NCI-H187 treated with DMSO at 0.1 percent for 48 hours (cell line): ENCODE measurements around the gene SAA4.
"Not testable (repeated sequence)": the region's sequence is repeated elsewhere in the genome, so short reads cannot be mapped to it uniquely, and the experiment has no call there.

ENCODE experiments used
- DNase-seq: peaks from one replicate; lab custom pipeline; 2025; lab: John Stamatoyannopoulos, UW

Gene SAA4

GRCh38 chr11:18246379-18247190 is 10.0 kb upstream of the SAA4 start:
- not testable (repeated sequence) for DNase-seq

DNA sequence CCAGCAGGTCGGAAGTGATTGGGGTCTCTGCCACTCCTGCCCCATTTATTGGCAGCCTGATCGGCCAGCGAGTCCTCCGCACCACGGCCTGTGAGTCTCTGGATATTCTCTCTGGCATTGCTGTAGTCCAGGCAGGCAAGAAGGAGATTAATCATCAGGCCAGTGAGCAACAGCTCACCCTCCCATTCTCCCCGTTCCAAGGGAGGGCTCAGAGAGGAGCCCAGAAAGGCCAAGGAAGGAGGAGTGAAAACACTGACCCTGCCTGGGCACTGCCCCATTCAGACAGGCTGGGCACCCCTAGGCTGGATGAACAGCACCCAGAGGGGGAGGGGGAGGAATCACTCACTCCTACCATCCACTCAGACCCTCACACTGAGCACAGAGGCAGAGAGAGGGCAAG is 8.8 kb upstream of the SAA4 start:
- no peak for DNase-seq

GRCh38 chr11:18243783-18244362 is 7.3 kb upstream of the SAA4 start:
- peak; percentile 36 for DNase-seq

- no peak for DNase-seq
Measured at GRCh38 chr11:18239655-18240054, 3.1 kb upstream of the SAA4 start.

DNA sequence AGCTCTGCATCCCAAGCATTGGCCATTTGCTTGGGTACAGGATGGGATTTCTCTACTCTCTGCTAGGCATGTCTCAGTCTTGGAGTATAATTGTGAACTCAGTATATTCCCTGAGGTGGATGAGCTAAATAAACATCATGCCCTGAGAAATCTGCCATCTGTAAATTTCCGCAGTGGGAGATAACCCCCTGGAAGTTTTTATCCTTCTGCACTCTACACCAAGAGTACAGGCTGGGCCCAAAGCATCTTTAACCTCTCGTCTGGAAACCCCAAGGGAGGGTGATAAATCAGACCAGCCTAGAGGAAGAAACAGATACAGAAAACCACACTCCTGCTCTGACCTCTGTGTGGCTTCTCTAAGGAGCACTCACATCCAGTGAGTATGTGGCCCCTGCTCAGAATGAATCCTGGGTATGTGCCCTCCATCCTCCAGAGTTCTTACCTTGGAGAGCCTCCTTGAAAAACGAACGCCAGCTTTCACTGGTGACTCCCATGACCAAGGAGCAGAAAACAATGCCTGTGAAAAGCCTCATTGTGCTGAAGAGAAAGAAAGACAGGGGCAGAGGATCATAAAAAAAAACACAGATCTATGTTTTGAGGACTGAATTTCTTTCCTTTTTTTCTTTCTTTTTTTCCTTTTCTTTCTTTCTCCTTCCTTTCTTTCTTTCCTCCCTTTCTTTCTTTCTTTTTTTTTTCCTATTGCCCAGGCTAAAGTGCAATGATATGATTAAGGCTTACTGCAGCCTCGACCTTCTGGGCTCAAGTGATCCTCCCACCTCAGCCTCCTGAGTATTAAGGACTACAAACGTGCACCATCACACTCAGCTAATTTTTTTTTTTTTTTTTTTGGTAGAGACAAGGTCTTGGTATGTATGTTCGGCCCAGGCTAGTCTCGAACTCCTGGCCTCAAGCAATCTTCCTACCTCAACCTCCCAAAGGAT is 938 bp downstream of the SAA4 start:
- peak; percentile 50 for DNase-seq

GRCh38 chr11:18233912-18234311 is 2.7 kb downstream of the SAA4 start:
- DNase-seq: no peak

- no peak for DNase-seq
Measured at GRCh38 chr11:18230859-18231258, 5.7 kb downstream of the SAA4 start.

DNA sequence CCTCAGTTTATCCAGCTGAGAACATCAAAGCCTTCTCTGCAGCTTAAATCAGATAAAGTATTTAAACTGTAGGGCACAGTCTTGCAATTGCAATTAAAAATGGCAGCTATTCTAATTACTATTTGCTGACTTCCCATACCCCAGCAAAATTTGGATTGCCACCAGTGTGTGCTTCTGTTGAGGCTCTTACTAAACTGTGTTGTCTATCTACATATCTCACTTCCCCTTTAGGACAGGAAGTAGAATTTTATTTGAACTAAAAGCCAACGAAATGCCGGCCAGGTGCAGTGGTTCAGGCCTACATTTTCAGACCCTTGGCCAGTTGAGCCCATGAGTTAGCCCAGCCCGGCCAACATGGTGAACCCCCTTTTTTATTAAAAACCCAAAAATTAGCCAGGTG is 7.1 kb downstream of the SAA4 start:
- no peak for DNase-seq

DNA sequence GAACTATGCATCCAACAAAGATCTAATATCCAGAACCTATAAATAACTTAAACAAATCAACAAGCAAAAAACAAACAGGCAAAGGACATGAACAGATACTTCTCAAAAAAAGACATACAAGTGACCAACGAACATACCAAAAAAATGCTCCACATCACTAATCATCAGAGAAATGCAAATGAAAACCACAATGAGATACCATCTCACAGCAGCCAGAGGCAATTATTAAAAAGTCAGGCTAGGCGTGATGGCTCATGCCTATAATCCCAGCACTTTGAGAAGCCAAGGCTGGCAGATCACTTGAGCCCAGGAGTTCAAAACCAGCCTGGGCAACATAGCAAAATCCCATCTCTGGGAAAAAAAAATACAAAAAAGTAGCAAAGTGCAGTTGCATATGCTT is 10.7 kb downstream of the SAA4 start:
- DNase-seq: no peak

- DNase-seq: no peak
Measured at GRCh38 chr11:18223591-18224387, 12.8 kb downstream of the SAA4 start.

- DNase-seq: no peak
Measured at GRCh38 chr11:18222814-18223421, 13.7 kb downstream of the SAA4 start.

- no peak for DNase-seq
Measured at GRCh38 chr11:18221274-18221876, 15.2 kb downstream of the SAA4 start.

DNA sequence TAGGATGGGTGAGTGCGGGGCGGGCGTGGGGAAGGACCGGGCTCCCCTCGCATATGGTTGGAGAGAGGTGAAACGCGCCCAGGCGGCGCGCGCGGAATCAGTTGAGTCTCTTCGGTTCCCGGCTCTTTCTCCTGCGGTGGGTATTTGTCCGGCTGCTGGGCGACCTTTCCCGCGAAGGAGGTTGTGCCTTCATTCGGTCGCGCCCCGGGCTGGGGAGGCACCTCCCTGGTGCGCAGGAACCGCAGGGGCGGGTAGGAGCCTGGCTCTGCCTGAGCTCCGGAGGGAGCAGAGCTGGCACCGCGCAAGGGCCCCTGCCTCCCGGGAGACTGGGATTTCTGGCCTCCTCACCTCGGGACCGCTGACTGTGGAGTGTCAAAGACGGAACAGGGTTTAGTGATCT is 27.5 kb downstream of the SAA4 start:
- no peak for DNase-seq

DNA sequence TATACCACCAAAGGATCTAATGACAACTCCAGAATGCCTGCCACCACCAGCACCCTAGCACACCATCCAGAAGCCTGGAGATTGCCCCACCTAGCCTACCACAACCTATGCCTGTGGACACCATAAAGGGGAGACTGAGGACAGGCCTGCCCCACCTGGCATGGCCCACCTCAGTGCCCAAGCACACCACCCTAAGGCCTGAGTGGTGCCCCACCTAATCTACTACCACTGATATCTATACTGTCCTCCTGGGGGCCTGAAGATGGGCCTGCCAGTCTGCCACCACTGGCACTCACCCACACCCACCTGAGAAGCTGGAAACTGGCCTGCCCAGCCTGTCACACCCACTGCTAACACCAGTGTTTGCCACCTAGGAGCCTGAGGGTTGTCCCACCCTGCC is 31.8 kb downstream of the SAA4 start:
- no peak for DNase-seq

DNA sequence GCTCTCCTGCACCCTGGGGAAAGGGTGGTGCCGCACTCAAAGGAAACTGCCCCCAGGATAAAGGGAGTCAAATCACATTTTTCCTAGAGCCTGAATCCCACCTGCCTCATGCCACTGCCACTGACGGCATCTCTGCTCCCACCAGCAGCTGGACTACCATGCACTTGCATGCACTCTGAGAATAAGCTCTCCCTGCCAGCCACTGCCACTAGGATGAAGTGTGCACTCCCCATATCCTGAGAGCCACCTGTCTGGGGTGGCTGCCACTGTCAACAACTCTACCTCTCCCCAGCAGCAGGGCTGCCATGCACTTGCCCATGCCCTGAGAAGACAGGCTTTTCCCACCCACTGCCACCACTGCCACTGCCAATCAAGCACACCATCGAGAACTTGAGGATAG is 32.4 kb downstream of the SAA4 start:
- DNase-seq: no peak

- no peak for DNase-seq
Measured at GRCh38 chr11:18203723-18204122, 32.9 kb downstream of the SAA4 start.

GRCh38 chr11:18197738-18198137 is 38.9 kb downstream of the SAA4 start:
- DNase-seq: not testable (repeated sequence)

- DNase-seq: no peak
Measured at GRCh38 chr11:18196532-18196931, 40.1 kb downstream of the SAA4 start.

DNA sequence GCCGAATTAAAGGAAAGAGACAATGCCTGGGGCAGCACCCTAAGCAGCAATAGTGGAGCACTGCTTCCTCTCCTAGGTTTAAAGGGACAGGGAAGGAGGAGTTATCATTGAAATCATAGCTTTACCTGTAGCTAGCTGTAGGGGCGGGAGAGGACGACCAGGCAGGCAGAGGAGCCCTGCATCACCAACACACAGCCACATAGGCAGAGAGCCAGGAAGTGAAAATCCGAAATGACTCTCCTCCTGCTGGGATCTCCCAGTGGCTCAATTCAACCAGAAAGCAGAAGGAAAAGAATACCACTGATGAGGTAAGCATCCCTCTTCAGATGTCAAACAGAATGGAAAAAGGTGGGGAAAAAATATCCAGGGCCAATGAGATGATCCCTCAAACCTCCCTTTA is 43.6 kb downstream of the SAA4 start:
- DNase-seq: no peak

GRCh38 chr11:18191376-18191775 is 45.2 kb downstream of the SAA4 start:
- no peak for DNase-seq
